HG03575 (cell line): Measurements from ENCODE around the gene ECE1.
"Not testable (repeated sequence)": the region's sequence is repeated elsewhere in the genome, so short reads cannot be mapped to it uniquely, and the experiment has no call there.

Experiments
- ATAC-seq: cut with Tn5 transposase; IDR thresholded peaks from one replicate; pipeline ENCODE4 v1.9.1; 2021; ENCODE audit not compliant: unreplicated experiment, insufficient number of reproducible peaks, low FRiP score; ENCODE audit errors: extremely low read depth

ECE1 gene

GRCh38 chr1:21175670-21176581 is 114.3 kb downstream of the ECE1 start:
- no peak for ATAC-seq

- ATAC-seq: no peak
Observed at GRCh38 chr1:21175324-21175669, 115.0 kb downstream of the ECE1 start.

- no peak for ATAC-seq
Observed at GRCh38 chr1:21174654-21175323, 115.5 kb downstream of the ECE1 start.

- no peak for ATAC-seq
Observed at GRCh38 chr1:21174230-21174629, 116.0 kb downstream of the ECE1 start.

DNA sequence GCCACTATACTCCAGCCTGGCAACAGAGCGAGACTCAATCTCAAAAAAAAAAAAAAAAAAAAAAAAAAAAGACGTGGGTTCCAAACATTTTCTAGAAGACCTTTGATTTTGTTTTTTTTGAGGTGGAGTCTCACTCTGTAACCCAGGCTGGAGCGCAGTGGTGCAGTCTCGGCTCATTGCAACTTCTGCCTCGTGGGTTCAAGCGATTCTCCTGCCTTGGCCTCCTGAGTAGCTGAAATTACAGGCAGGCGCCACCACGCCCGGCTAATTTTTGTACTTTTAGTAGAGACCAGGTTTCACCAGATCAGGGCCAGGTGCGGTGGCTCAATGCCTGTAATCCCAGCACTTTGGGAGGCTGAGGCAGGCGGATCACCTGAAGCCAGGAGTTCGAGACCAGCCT is 117.2 kb downstream of the ECE1 start:
- ATAC-seq: not testable (repeated sequence)

DNA sequence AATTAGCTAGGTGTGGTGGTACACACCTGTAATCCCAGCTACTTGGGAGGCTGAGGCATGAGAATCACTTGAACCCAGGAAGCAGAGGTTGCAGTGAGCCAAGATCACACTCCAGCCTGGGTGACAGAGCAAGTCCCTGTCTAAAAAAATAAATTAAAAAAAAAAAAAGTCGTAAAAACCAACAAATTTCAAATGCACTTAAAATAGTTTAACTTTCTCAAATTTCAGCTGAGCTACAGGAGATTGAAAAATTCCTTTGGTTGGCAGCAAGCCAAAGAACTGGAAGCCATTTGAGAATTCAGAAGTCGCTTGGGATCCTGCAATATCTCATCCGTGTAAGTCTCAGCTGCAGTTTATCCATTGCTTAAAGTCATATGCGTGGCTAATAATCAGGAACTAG is 119.4 kb downstream of the ECE1 start:
- not testable (repeated sequence) for ATAC-seq

DNA sequence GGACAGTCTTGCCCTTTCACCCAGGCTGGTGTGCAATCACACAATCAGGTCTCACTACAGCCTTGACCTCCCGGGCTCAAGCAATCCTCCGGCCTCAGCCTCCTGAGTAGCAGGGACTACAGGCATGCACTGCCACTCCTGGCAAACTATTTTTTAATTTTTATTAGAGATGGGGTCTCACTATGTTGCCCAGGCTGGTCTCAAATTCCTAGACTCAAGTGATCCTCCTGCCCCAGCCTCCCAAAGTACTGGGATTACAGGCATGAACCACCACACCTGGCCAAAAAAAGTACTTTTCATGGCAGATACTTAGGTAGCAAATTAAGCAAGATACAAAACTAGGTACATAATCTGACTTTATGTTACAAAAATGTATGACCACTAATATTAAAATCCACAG is 121.8 kb downstream of the ECE1 start:
- ATAC-seq: no peak
